ENCODE data around the gene NUTM2B.
"Not testable (repeated sequence)": the region's sequence is repeated elsewhere in the genome, so short reads cannot be mapped to it uniquely, and the experiment has no call there.

DNA sequence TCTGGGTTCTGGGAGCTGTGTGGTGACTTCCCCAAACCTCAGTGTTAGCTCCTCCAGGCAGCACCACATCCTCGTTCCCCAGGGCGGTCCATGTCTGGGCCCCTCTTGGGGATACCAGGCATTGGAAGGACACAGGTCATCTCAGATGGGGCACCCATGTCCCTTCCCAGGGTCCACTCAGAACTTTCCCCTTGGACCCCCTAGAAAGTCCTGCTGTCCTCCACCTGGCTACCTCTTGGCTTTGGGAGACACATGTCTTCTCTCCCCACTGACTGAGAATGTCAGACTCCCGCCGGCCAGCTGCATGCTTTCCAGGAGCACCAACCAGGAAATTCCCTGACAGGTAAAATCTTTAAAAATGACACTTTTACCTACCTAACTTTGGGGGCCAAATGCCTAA, 16.4 kb upstream of the NUTM2B start:
- not testable (repeated sequence) for TF ChIP-seq CTCF (IDR thresholded peaks at IDR 0.05; ENCODE audit: low read depth, low read length); EZH2phosphoT487 (IDR thresholded peaks at IDR 0.05; ENCODE audit: low read depth)
